SK-N-SH (cell line): ENCODE data around the gene ACBD6. TPM values are rescaled to one million over a fixed set of nuclear protein-coding genes. Genes with fewer than 3 reads are reported as not detected.

Source experiments
- CTCF ChIA-PET: fragments of 300-600, 350-600 bp; formaldehyde crosslinking; extraction: SDS; loops from one replicate; lab custom pipeline; 2021; lab: Yijun Ruan, JAX
- POLR2A ChIA-PET: fragments of 350-600 bp; sonication (Branson Sonifier 250); formaldehyde crosslinking; extraction: SDS; loops from one replicate; lab custom pipeline; 2020; ENCODE audit warnings: antibody characterized with exemption, inconsistent platforms; lab: Yijun Ruan, JAX
- DNase-seq: peaks from one replicate; pipeline ENCODE4 v3.0.0; 2012
- H2AFZ ChIP-seq: fragments of 200-600 bp; sonication (generic); 2 replicates; pipeline ENCODE4 v1.8.1; 2016; ENCODE audit warnings: antibody characterized with exemption, mild to moderate bottlenecking, low read depth
- H3F3A ChIP-seq: fragments of 200-600 bp; sonication (generic); replicated peaks from 2 replicates; pipeline ENCODE3; 2016; ENCODE audit warnings: antibody characterized with exemption, mild to moderate bottlenecking; ENCODE audit not compliant: insufficient read depth
- H3K27ac ChIP-seq, 2 experiments: fragments of 200-500 bp in 1 of 2; fragments of 200-600 bp in 1 of 2; sonication (Bioruptor generic) in 1 of 2; sonication (generic), shearing (Covaris generic) in 1 of 2; 2 replicates each; pipeline versions ENCODE4 v1.5.1 to v1.6.1; 2014 to 2016; ENCODE audit warnings: low read depth in 2 of 2, inconsistent platforms in 1 of 2, low read length in 1 of 2, mild to moderate bottlenecking in 1 of 2, mixed read lengths in 1 of 2
- H3K27me3 ChIP-seq: fragments of 200-600 bp; sonication (generic), shearing (Covaris generic); 2 replicates; pipeline ENCODE4 v1.6.1; 2016; ENCODE audit warnings: mixed run types; ENCODE audit not compliant: insufficient read depth
- H3K36me3 ChIP-seq, 2 experiments: fragments of 200-500 bp in 1 of 2; fragments of 200-600 bp in 1 of 2; sonication (Bioruptor generic) in 1 of 2; sonication (generic) in 1 of 2; replicated peaks in 1 of 2; 2 replicates each; pipeline versions ENCODE3 to v1.5.1; 2014 to 2016; ENCODE audit warnings: low read length in 1 of 2, mild to moderate bottlenecking in 1 of 2; ENCODE audit not compliant: insufficient read depth in 2 of 2, control insufficient read depth in 1 of 2
- H3K4me1 ChIP-seq, 2 experiments: fragments of 200-500 bp in 1 of 2; fragments of 200-600 bp in 1 of 2; sonication (Bioruptor generic) in 1 of 2; sonication (generic), shearing (Covaris generic) in 1 of 2; 2 replicates each; pipeline versions ENCODE4 v1.5.1 to v1.6.1; 2014 to 2016; ENCODE audit warnings: low read depth in 1 of 2, low read length in 1 of 2, mixed run types in 1 of 2; ENCODE audit not compliant: insufficient read depth in 2 of 2, control insufficient read depth in 1 of 2
- H3K4me2 ChIP-seq: fragments of 200-600 bp; sonication (generic), shearing (Covaris generic); 2 replicates; pipeline ENCODE4 v1.6.1; 2017; ENCODE audit warnings: mixed run types
- H3K4me3 ChIP-seq, 2 experiments: fragments of 200-500 bp in 1 of 2; fragments of 200-600 bp in 1 of 2; sonication (Bioruptor generic) in 1 of 2; sonication (generic), shearing (Covaris generic) in 1 of 2; 2 replicates each; pipeline versions ENCODE4 v1.5.1 to v1.8.1; 2014 to 2016; ENCODE audit warnings: low read depth in 2 of 2, inconsistent platforms in 1 of 2, low read length in 1 of 2, mild to moderate bottlenecking in 1 of 2, mixed read lengths in 1 of 2, moderate library complexity in 1 of 2
- H3K79me2 ChIP-seq: fragments of 200-600 bp; sonication (generic); 2 replicates; pipeline ENCODE4 v1.8.1; 2017; ENCODE audit warnings: mild to moderate bottlenecking; ENCODE audit not compliant: insufficient read depth
- H3K9ac ChIP-seq: fragments of 200-600 bp; sonication (generic); 2 replicates; pipeline ENCODE4 v1.6.1; 2017; ENCODE audit warnings: mixed run types
- H3K9me2 ChIP-seq: fragments of 200-600 bp; sonication (generic); 2 replicates; pipeline ENCODE4 v1.6.1; 2017; ENCODE audit warnings: mixed run types
- H3K9me3 ChIP-seq: fragments of 200-600 bp; sonication (generic); 2 replicates; pipeline ENCODE4 v1.6.1; 2017; ENCODE audit warnings: mixed run types, mild to moderate bottlenecking, moderate library complexity
- H4K20me1 ChIP-seq: fragments of 200-600 bp; sonication (generic); 2 replicates; pipeline ENCODE4 v1.6.1; 2017; ENCODE audit warnings: mild to moderate bottlenecking, mixed run types; ENCODE audit not compliant: insufficient read depth
- CHD2 ChIP-seq: fragments of 150-350 bp; IDR thresholded peaks from 2 replicates; pipeline ENCODE4 v1.6.1; 2018; ENCODE audit warnings: low read length; ENCODE audit not compliant: partially characterized antibody
- ELF1 ChIP-seq: IDR thresholded peaks from 2 replicates; pipeline ENCODE4 v1.4.0; 2012
- EP300 ChIP-seq, 2 experiments: IDR thresholded peaks; 2 replicates each; pipeline versions ENCODE4 v1.4.0 to v1.6.1; 2012; ENCODE audit warnings: borderline replicate concordance in 1 of 2, low read depth in 1 of 2, low read length in 1 of 2
- EZH2phosphoT487 ChIP-seq: fragments of 200-600 bp; sonication (generic); IDR thresholded peaks from 2 replicates; pipeline ENCODE4 v1.6.1; 2017; ENCODE audit warnings: low read depth, mixed run types, mild to moderate bottlenecking, antibody characterized with exemption, moderate library complexity, borderline replicate concordance
- FOSL2 ChIP-seq: IDR thresholded peaks from 2 replicates; pipeline ENCODE4 v1.4.0; 2012; ENCODE audit warnings: low read depth, mild to moderate bottlenecking, moderate library complexity, borderline replicate concordance
- FOXM1 ChIP-seq: IDR thresholded peaks from 2 replicates; pipeline ENCODE4 v1.4.0; 2012; ENCODE audit warnings: low read depth, mild to moderate bottlenecking
- GABPA ChIP-seq: IDR thresholded peaks from 2 replicates; pipeline ENCODE4 v1.4.0; 2012; ENCODE audit warnings: low read depth, mild to moderate bottlenecking
- JUND ChIP-seq: IDR thresholded peaks from 2 replicates; pipeline ENCODE4 v1.4.0; 2012
- MAX ChIP-seq: IDR thresholded peaks from 2 replicates; pipeline ENCODE4 v1.4.0; 2012; ENCODE audit warnings: low read depth
- MEF2A ChIP-seq: IDR thresholded peaks from 2 replicates; pipeline ENCODE4 v1.4.0; 2012; ENCODE audit warnings: low read depth, borderline replicate concordance
- PBX3 ChIP-seq: IDR thresholded peaks from 2 replicates; pipeline ENCODE4; 2012
- POLR2AphosphoS5 ChIP-seq: IDR thresholded peaks from 2 replicates; pipeline ENCODE4 v1.6.1; 2012; ENCODE audit warnings: low read depth, low read length
- RCOR1 ChIP-seq: fragments of 150-350 bp; IDR thresholded peaks from 2 replicates; pipeline ENCODE4 v1.6.1; 2017; ENCODE audit warnings: antibody characterized with exemption, low read length
- REST ChIP-seq: IDR thresholded peaks from 2 replicates; pipeline ENCODE4 v1.6.1; 2012; ENCODE audit warnings: mild to moderate bottlenecking, low read depth, low read length, moderate library complexity
- RXRA ChIP-seq: IDR thresholded peaks from 2 replicates; pipeline ENCODE4 v1.4.0; 2012; ENCODE audit warnings: low read depth, mild to moderate bottlenecking, borderline replicate concordance
- SMC3 ChIP-seq: IDR thresholded peaks from 2 replicates; pipeline ENCODE4 v1.6.1; 2012; ENCODE audit warnings: low read depth, low read length, improper control_type of control experiment
- TCF12 ChIP-seq: IDR thresholded peaks from 2 replicates; pipeline ENCODE4 v1.4.0; 2012
- TEAD4 ChIP-seq: IDR thresholded peaks from 2 replicates; pipeline ENCODE4 v1.4.0; 2012; ENCODE audit warnings: mild to moderate bottlenecking, borderline replicate concordance; ENCODE audit not compliant: insufficient read depth
- WGBS: methylation state at CpG from one replicate; pipeline ENCODE4 v1.1.6; 2017; ENCODE audit warnings: low lambda C conversion rate; 5-methylcytosine and 5-hydroxymethylcytosine counted together
- polyA plus RNA-seq, 3 experiments: library from polyadenylated mRNA; depleted of rRNA; stranded (reverse); fragments of >200 nt; gene quantifications; 2 replicates each; pipeline ENCODE4 v1.2.3, GENCODE V29; 2012

Gene ACBD6
- polyA plus RNA-seq, 1 of the 3 experiments (the other 2 are of a cell fraction) = 60.9 TPM

- H3F3A ChIP-seq = no peaks in the 10 kb centered on the region
- peaks cover 0 to 7% of the 10 kb centered on the region in 2 experiments; a peak in 1 of 4 replicates for H3K4me1 ChIP-seq
- H3K9me3 ChIP-seq = no peaks in the 10 kb centered on the region
- H3K27ac ChIP-seq = no peak overlapping the region
- no peak overlapping the region for H3K9ac ChIP-seq
- CTCF ChIA-PET = interaction anchor here (0.8 to 2.2 kb wide), 3 partner anchors 14 to 226 kb away, joined by 3 to 6 read pairs (median 6); no protein-coding TSS in a partner anchor
- no peak overlapping the region for H3K4me3 ChIP-seq
- POLR2A ChIA-PET = no interaction called here
- H4K20me1 ChIP-seq = no peaks in the 10 kb centered on the region
- no peak overlapping the region for H2AFZ ChIP-seq
- DNase-seq = no peak
- no peaks in the 10 kb centered on the region for H3K27me3 ChIP-seq
- TF ChIP-seq RCOR1 (no peak), GABPA (no peak), JUND (no peak), MAX (no peak), EP300 (IDR thresholded peaks at IDR 0.05; ENCODE audit: borderline replicate concordance in 1 of 2, low read depth in 1 of 2, low read length in 1 of 2) (no peak)
- H3K4me2 ChIP-seq = no peak overlapping the region
- no peaks in the 10 kb centered on the region for H3K9me2 ChIP-seq
- 94% methylated on average over 12 of the region's 28 CpGs for WGBS
- H3K36me3 ChIP-seq = no peaks in the 10 kb centered on the region
- H3K79me2 ChIP-seq = no peaks in the 10 kb centered on the region
Observed at GRCh38 chr1:180266275-180267210, 235.8 kb downstream of the ACBD6 start.

- Histone ChIP-seq H3K9ac (no peak overlapping the region), H3K36me3 (no peaks in the 10 kb centered on the region), H3K79me2 (no peaks in the 10 kb centered on the region), H3K9me3 (no peaks in the 10 kb centered on the region), H3K27me3 (no peaks in the 10 kb centered on the region), H4K20me1 (no peaks in the 10 kb centered on the region), H3K4me3 (no peak overlapping the region), H3K27ac (no peak overlapping the region), H3K4me2 (no peak overlapping the region), H3K4me1 (peaks cover 0 to 7% of the 10 kb centered on the region in 2 experiments; a peak in 1 of 4 replicates), H3K9me2 (no peaks in the 10 kb centered on the region), H2AFZ (no peak overlapping the region)
- ChIA-PET POLR2A (no interaction called here), CTCF (interaction anchor here (0.8 to 2.2 kb wide), 2 partner anchors 150 to 227 kb away, joined by 3 to 6 read pairs; no protein-coding TSS in a partner anchor)
- 86% methylated on average over 4 of the region's 4 CpGs for WGBS
- no peak for DNase-seq
- TF ChIP-seq RXRA (no peak), CHD2 (no peak), REST (no peak), SMC3 (no peak), FOSL2 (no peak), EZH2phosphoT487 (no peak), POLR2AphosphoS5 (no peak), TCF12 (no peak), MEF2A (no peak), RCOR1 (no peak), ELF1 (no peak), MAX (no peak), FOXM1 (no peak), TEAD4 (no peak), PBX3 (no peak)
- TF ChIP-seq, all 33 proteins: peak for 0
- no peaks in the 10 kb centered on the region for H3F3A ChIP-seq
Observed at GRCh38 chr1:180265871-180266270, 236.5 kb downstream of the ACBD6 start.
